GM23338 (cell line): Measurements from ENCODE around the gene RSL24D1. TPM values are rescaled to one million over a fixed set of nuclear protein-coding genes. Genes with fewer than 3 reads are reported as not detected.

Source experiments
- ATAC-seq: fragments of 200-7000 bp; cut with Tn5 transposase; 3 replicates; pipeline ENCODE4 v1.9.1; 2020
- DNase-seq: peaks from one replicate; pipeline ENCODE4 v3.0.0-alpha.2; 2015; ENCODE audit warnings: low spot score
- H2AFZ ChIP-seq: fragments of 200-600 bp; sonication (generic); 2 replicates; pipeline ENCODE4 v1.8.0; 2016; ENCODE audit warnings: antibody characterized with exemption, mild to moderate bottlenecking, moderate library complexity
- H3F3A ChIP-seq: fragments of 200-600 bp; sonication (generic); replicated peaks from 2 replicates; pipeline ENCODE4 v1.8.0; 2017; ENCODE audit warnings: antibody characterized with exemption, mixed run types, low read depth
- H3K27ac ChIP-seq: fragments of 200-600 bp; sonication (generic); 2 replicates; pipeline ENCODE4 v1.6.1; 2016; ENCODE audit warnings: low read depth
- H3K27me3 ChIP-seq: fragments of 200-600 bp; sonication (generic); 2 replicates; pipeline ENCODE4 v1.8.0; 2016; ENCODE audit warnings: mild to moderate bottlenecking, mixed run types, moderate library complexity; ENCODE audit not compliant: insufficient read depth
- H3K36me3 ChIP-seq: fragments of 200-600 bp; sonication (generic); 2 replicates; pipeline ENCODE4 v1.8.0; 2016; ENCODE audit warnings: mild to moderate bottlenecking; ENCODE audit not compliant: insufficient read depth
- H3K4me1 ChIP-seq: fragments of 200-600 bp; sonication (generic); 2 replicates; pipeline ENCODE4 v1.8.0; 2016; ENCODE audit warnings: mild to moderate bottlenecking, moderate library complexity; ENCODE audit not compliant: insufficient read depth
- H3K4me2 ChIP-seq: fragments of 200-600 bp; sonication (generic); 2 replicates; pipeline ENCODE4 v1.7.1; 2017; ENCODE audit warnings: mixed run types
- H3K4me3 ChIP-seq: fragments of 200-600 bp; sonication (generic); 2 replicates; pipeline ENCODE4 v1.6.1; 2016; ENCODE audit warnings: mixed run types
- H3K79me2 ChIP-seq: fragments of 200-600 bp; sonication (generic); replicated peaks from 2 replicates; pipeline ENCODE4 v1.8.0; 2017; ENCODE audit warnings: mild to moderate bottlenecking; ENCODE audit not compliant: insufficient read depth
- H3K9me2 ChIP-seq: fragments of 200-600 bp; sonication (generic); 2 replicates; pipeline ENCODE4 v1.8.0; 2017; ENCODE audit not compliant: insufficient read depth
- H4K20me1 ChIP-seq: fragments of 200-600 bp; sonication (generic); replicated peaks from 2 replicates; pipeline ENCODE4 v1.8.0; 2017; ENCODE audit warnings: mild to moderate bottlenecking; ENCODE audit not compliant: insufficient read depth
- H3K27ac Mint-ChIP-seq: 2 replicates; pipeline ENCODE4 v1.8.0; 2020; ENCODE audit warnings: inconsistent platforms, mild to moderate bottlenecking, moderate library complexity, mixed read lengths
- H3K27me3 Mint-ChIP-seq: 3 replicates; pipeline ENCODE4 v1.8.0; 2022; ENCODE audit warnings: low read depth, mild to moderate bottlenecking, moderate library complexity, mixed read lengths, inconsistent platforms; ENCODE audit not compliant: insufficient read depth, poor library complexity
- H3K36me3 Mint-ChIP-seq: 3 replicates; pipeline ENCODE4 v1.8.0; 2021; ENCODE audit warnings: low read depth, mild to moderate bottlenecking, inconsistent platforms, moderate library complexity, mixed read lengths
- H3K4me1 Mint-ChIP-seq: 3 replicates; pipeline ENCODE4 v1.8.0; 2020; ENCODE audit warnings: mild to moderate bottlenecking, inconsistent platforms, mixed read lengths
- H3K4me3 Mint-ChIP-seq: 3 replicates; pipeline ENCODE4 v1.8.0; 2021; ENCODE audit warnings: moderate library complexity, mild to moderate bottlenecking, inconsistent platforms, mixed read lengths
- H3K9me3 Mint-ChIP-seq: 3 replicates; pipeline ENCODE4 v1.8.0; 2020; ENCODE audit warnings: moderate library complexity, mild to moderate bottlenecking, inconsistent platforms, mixed read lengths
- CREB1 ChIP-seq: fragments of 250-450 bp; sonication (Bioruptor Pico); IDR thresholded peaks from 2 replicates; pipeline ENCODE4 v1.5.0; 2020; ENCODE audit warnings: low read depth, mild to moderate bottlenecking, moderate library complexity
- EZH2phosphoT487 ChIP-seq: fragments of 200-600 bp; sonication (generic); IDR thresholded peaks from one replicate; pipeline ENCODE4 v1.8.1; 2018; ENCODE audit warnings: antibody characterized with exemption; ENCODE audit not compliant: unreplicated experiment
- JUNB ChIP-seq: IDR thresholded peaks from one replicate; pipeline ENCODE4 v1.6.1; 2016; ENCODE audit warnings: antibody characterized with exemption; ENCODE audit not compliant: unreplicated experiment
- POLR2AphosphoS5 ChIP-seq: IDR thresholded peaks from 2 replicates; pipeline ENCODE4 v1.6.1; 2016; ENCODE audit warnings: antibody characterized with exemption, low read depth
- polyA plus RNA-seq: library from polyadenylated mRNA; unstranded; fragments of >200 nt; fragmentation: Nextera tagmentation; extraction: Ambion mirVana; gene quantifications from 2 replicates; pipeline ENCODE4 v1.2.1, GENCODE V29; 2016
- total RNA-seq: library from RNA; depleted of rRNA; stranded (reverse); fragments of >200 nt; shearing (Covaris generic); gene quantifications from 2 replicates; pipeline ENCODE4 v1.2.3, GENCODE V29; 2014
- TF ChIP-seq, protein P1 (sequence below): fragments of 250-450 bp; sonication (Bioruptor Pico); IDR thresholded peaks from 2 replicates; pipeline ENCODE4 v1.5.0; 2020; ENCODE audit warnings: mild to moderate bottlenecking, moderate library complexity
- TF ChIP-seq, protein P2 (sequence below), 2 experiments: fragments of 200-600 bp in 1 of 2; sonication (generic) in 1 of 2; conservative IDR thresholded peaks; 2 replicates each; pipeline versions ENCODE4 v1.5.1 to v1.6.1; 2016 to 2017; ENCODE audit warnings: antibody characterized with exemption in 2 of 2, low read depth in 2 of 2, mild to moderate bottlenecking in 2 of 2, moderate library complexity in 1 of 2

Gene RSL24D1
- total and polyA plus RNA-seq, 2 experiments from 2014 or later: 125 to 201 TPM

DNA sequence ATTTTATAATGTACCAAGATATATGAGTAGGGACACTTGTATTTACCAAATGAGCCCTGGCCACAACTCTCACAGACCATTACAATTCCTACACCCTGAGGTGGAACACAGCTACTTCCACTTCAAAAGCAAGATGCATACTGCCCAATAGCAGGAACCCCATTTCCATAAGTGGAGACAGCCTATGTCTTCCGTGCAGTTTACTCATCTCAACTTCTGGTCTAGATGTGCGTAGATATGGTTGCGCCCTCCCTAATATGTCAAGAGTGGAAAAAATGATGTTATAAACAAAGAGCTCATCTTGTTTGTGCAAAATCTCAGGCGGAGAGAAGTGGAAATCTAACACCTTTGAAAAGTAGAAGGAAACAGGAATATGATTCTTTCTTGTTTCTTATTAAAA lies 48.3 kb upstream of the RSL24D1 start:
- DNase-seq: no peak
- no peaks in the 10 kb centered on the region for H3K79me2 ChIP-seq
- no peaks in the 10 kb centered on the region for H3K36me3 ChIP-seq
- H3K27ac ChIP-seq: no peak overlapping the region
- no peaks in the 10 kb centered on the region for H3K9me2 ChIP-seq
- no peaks in the 10 kb centered on the region for H4K20me1 ChIP-seq
- H3K4me1 Mint-ChIP-seq: peaks cover 4% of the 10 kb centered on the region; the same call in 2 of the 3 replicates
- peaks cover 8% of the 10 kb centered on the region for H3K4me1 ChIP-seq
- H3K4me3 ChIP-seq: no peak overlapping the region
- TF ChIP-seq, protein P1, sequence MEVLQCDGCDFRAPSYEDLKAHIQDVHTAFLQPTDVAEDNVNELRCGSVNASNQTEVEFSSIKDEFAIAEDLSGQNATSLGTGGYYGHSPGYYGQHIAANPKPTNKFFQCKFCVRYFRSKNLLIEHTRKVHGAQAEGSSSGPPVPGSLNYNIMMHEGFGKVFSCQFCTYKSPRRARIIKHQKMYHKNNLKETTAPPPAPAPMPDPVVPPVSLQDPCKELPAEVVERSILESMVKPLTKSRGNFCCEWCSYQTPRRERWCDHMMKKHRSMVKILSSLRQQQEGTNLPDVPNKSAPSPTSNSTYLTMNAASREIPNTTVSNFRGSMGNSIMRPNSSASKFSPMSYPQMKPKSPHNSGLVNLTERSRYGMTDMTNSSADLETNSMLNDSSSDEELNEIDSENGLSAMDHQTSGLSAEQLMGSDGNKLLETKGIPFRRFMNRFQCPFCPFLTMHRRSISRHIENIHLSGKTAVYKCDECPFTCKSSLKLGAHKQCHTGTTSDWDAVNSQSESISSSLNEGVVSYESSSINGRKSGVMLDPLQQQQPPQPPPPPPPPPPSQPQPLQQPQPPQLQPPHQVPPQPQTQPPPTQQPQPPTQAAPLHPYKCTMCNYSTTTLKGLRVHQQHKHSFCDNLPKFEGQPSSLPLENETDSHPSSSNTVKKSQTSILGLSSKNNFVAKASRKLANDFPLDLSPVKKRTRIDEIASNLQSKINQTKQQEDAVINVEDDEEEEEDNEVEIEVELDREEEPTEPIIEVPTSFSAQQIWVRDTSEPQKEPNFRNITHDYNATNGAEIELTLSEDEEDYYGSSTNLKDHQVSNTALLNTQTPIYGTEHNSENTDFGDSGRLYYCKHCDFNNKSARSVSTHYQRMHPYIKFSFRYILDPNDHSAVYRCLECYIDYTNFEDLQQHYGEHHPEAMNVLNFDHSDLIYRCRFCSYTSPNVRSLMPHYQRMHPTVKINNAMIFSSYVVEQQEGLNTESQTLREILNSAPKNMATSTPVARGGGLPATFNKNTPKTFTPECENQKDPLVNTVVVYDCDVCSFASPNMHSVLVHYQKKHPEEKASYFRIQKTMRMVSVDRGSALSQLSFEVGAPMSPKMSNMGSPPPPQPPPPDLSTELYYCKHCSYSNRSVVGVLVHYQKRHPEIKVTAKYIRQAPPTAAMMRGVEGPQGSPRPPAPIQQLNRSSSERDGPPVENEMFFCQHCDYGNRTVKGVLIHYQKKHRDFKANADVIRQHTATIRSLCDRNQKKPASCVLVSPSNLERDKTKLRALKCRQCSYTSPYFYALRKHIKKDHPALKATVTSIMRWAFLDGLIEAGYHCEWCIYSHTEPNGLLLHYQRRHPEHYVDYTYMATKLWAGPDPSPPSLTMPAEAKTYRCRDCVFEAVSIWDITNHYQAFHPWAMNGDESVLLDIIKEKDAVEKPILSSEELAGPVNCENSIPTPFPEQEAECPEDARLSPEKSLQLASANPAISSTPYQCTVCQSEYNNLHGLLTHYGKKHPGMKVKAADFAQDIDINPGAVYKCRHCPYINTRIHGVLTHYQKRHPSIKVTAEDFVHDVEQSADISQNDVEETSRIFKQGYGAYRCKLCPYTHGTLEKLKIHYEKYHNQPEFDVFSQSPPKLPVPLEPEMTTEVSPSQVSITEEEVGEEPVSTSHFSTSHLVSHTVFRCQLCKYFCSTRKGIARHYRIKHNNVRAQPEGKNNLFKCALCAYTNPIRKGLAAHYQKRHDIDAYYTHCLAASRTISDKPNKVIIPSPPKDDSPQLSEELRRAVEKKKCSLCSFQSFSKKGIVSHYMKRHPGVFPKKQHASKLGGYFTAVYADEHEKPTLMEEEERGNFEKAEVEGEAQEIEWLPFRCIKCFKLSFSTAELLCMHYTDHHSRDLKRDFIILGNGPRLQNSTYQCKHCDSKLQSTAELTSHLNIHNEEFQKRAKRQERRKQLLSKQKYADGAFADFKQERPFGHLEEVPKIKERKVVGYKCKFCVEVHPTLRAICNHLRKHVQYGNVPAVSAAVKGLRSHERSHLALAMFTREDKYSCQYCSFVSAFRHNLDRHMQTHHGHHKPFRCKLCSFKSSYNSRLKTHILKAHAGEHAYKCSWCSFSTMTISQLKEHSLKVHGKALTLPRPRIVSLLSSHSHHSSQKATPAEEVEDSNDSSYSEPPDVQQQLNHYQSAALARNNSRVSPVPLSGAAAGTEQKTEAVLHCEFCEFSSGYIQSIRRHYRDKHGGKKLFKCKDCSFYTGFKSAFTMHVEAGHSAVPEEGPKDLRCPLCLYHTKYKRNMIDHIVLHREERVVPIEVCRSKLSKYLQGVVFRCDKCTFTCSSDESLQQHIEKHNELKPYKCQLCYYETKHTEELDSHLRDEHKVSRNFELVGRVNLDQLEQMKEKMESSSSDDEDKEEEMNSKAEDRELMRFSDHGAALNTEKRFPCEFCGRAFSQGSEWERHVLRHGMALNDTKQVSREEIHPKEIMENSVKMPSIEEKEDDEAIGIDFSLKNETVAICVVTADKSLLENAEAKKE (CRISPR knock-in tag): no peak
- no peak for TF ChIP-seq CREB1 (CRISPR knock-in tag)
- no peak overlapping the region for H2AFZ ChIP-seq
- no peaks in the 10 kb centered on the region for H3K9me3 Mint-ChIP-seq
- no peak overlapping the region for H3K4me2 ChIP-seq
- H3K27me3 Mint-ChIP-seq: peaks cover 1% of the 10 kb centered on the region
- no peak overlapping the region for H3K27ac Mint-ChIP-seq
- no peaks in the 10 kb centered on the region for H3K27me3 ChIP-seq
- H3K4me3 Mint-ChIP-seq: no peak overlapping the region
- no peak for ATAC-seq
- H3K36me3 Mint-ChIP-seq: no peaks in the 10 kb centered on the region
- no peaks in the 10 kb centered on the region for H3F3A ChIP-seq

DNA sequence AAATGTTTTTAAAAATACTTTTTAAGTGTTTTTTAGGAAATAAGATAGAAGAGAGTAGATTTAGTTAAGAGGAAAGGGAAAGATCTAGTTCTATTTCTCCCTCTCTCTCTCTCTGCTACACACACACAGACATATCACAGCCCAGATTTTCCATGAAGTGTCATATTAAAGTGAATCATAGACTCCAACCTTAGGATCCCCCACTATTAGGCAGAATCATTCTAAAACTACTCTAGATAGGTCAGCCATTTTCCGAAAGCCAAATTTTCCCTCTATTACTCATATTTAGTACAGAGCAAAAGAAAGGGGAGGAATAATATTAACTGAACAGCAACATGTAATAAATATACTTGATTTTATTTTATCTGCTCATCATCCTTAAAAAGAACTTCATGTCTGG lies 45.1 kb upstream of the RSL24D1 start:
- DNase-seq (no peak), ATAC-seq (no peak)
- no peaks in the 10 kb centered on the region for H3K9me2 ChIP-seq
- Mint-ChIP-seq H3K36me3 (no peaks in the 10 kb centered on the region), H3K27me3 (peaks cover 1% of the 10 kb centered on the region), H3K9me3 (no peaks in the 10 kb centered on the region), H3K4me3 (no peak overlapping the region), H3K27ac (no peak overlapping the region), H3K4me1 (no peaks in the 10 kb centered on the region; the same call in 2 of the 3 replicates)
- H3F3A ChIP-seq: no peaks in the 10 kb centered on the region
- no peaks in the 10 kb centered on the region for H3K27me3 ChIP-seq
- H4K20me1 ChIP-seq: no peaks in the 10 kb centered on the region
- H3K4me3 ChIP-seq: no peak overlapping the region
- no peak overlapping the region for H3K27ac ChIP-seq
- H3K36me3 ChIP-seq: no peaks in the 10 kb centered on the region
- H3K4me1 ChIP-seq: 0 out of 2 replicates have a peak, but pooled peaks cover 3% of the 10 kb centered on the region
- H2AFZ ChIP-seq: no peak overlapping the region
- H3K4me2 ChIP-seq: no peak overlapping the region
- H3K79me2 ChIP-seq: no peaks in the 10 kb centered on the region
- TF ChIP-seq POLR2AphosphoS5 (no peak), EZH2phosphoT487 (no peak), JUNB (no peak)
- TF ChIP-seq, protein P2, sequence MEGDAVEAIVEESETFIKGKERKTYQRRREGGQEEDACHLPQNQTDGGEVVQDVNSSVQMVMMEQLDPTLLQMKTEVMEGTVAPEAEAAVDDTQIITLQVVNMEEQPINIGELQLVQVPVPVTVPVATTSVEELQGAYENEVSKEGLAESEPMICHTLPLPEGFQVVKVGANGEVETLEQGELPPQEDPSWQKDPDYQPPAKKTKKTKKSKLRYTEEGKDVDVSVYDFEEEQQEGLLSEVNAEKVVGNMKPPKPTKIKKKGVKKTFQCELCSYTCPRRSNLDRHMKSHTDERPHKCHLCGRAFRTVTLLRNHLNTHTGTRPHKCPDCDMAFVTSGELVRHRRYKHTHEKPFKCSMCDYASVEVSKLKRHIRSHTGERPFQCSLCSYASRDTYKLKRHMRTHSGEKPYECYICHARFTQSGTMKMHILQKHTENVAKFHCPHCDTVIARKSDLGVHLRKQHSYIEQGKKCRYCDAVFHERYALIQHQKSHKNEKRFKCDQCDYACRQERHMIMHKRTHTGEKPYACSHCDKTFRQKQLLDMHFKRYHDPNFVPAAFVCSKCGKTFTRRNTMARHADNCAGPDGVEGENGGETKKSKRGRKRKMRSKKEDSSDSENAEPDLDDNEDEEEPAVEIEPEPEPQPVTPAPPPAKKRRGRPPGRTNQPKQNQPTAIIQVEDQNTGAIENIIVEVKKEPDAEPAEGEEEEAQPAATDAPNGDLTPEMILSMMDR (conservative IDR thresholded peaks at IDR 0.05; ENCODE audit: low read depth in 2 of 2): no peak
